Measurements from ENCODE around the gene CCDC93. TPM values are rescaled to one million over a fixed set of nuclear protein-coding genes. Genes with fewer than 3 reads are reported as not detected.

The CCDC93 gene
- total RNA-seq, 3 donors from 2014 or later: 42.3 to 55.7 (median 42.6) TPM

- Histone ChIP-seq H3K4me3 (no peak overlapping the region), H3K9me3 (no peaks in the 10 kb centered on the region), H3K36me3 (ENCODE audit: low read depth) (no peaks in the 10 kb centered on the region), H3K4me1 (ENCODE audit: low read depth) (no peaks in the 10 kb centered on the region)
- intact Hi-C loops (cut with DNase I, micrococcal nuclease): no loop called here
- ATAC-seq (no peak), DNase-seq (no peak)
- no peak for TF ChIP-seq CTCF (IDR thresholded peaks at IDR 0.05)
Measured at GRCh38 chr2:118058951-118059350, 45.1 kb upstream of the CCDC93 start.

DNA sequence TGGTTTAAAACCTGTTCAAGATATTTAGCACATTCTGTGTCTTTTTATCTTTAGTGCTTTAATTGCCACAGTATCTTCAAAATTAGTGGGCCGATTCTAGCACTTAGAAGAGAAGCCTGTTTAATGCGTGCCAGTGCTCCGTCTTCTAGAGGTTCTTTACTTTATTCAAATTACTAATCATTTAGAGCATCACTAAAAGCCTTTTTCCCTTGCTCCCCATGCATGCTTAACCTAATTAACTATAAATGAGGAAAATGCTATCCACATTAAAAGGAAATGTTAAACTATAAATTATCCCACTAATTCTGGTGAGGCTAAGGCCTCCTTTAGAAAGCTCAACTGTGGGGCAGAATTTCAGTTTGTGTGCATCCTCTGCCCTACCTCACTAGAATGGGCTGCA, 42.9 kb upstream of the CCDC93 start:
- intact Hi-C loops (cut with DNase I, micrococcal nuclease): no loop called here
- H3K4me1 ChIP-seq (ENCODE audit: low read depth): no peaks in the 10 kb centered on the region
- DNase-seq: no peak
- no peaks in the 10 kb centered on the region for H3K36me3 ChIP-seq (ENCODE audit: low read depth)
- no peaks in the 10 kb centered on the region for H3K9me3 ChIP-seq
- H3K4me3 ChIP-seq: no peak overlapping the region
- ATAC-seq: no peak
- TF ChIP-seq CTCF (IDR thresholded peaks at IDR 0.05): no peak

- ATAC-seq (peak; percentile 83), DNase-seq (no peak)
- Histone ChIP-seq H3K36me3 (ENCODE audit: low read depth) (no peaks in the 10 kb centered on the region), H3K9me3 (no peaks in the 10 kb centered on the region), H3K4me3 (no peak overlapping the region), H3K4me1 (ENCODE audit: low read depth) (no peaks in the 10 kb centered on the region)
- TF ChIP-seq CTCF (IDR thresholded peaks at IDR 0.05): no peak
- intact Hi-C loops (cut with DNase I, micrococcal nuclease): no loop called here
Measured at GRCh38 chr2:118056165-118056534, 42.3 kb upstream of the CCDC93 start.

DNA sequence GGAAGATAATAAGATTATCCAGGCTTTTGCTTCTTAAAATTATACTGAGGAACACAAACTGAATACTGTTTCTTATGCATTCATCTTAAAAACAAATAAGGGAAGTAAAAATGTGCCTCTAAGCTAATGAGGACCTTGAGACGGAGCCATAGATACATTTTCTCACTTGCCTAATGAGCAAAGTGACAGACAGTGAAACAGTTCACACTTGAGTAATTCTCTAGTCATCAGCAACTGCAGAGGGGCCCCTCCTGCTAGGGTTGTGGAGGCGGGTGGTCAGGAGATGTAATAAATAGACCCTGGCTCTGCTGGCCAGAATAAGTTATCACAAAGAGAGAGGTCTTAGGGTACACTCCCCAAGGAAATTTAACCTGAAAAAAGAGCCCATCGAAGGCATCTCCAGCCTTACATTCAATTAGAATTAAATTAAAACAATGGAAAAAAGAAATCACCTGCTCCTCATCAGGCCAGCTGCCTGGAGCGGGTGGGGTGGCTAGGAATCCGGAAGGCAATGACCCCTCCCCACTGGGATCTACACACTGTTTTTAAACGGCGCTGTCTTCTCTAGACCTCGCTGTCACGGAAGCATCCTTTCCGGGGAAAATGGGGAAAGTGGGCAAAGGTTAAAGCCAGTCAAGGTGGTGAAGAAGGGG, 41.8 kb upstream of the CCDC93 start:
- Histone ChIP-seq H3K36me3 (ENCODE audit: low read depth) (no peaks in the 10 kb centered on the region), H3K9me3 (no peaks in the 10 kb centered on the region), H3K4me3 (no peak overlapping the region), H3K4me1 (ENCODE audit: low read depth) (no peaks in the 10 kb centered on the region)
- intact Hi-C loops (cut with DNase I, micrococcal nuclease): no loop called here
- no peak for TF ChIP-seq CTCF (IDR thresholded peaks at IDR 0.05)
- DNase-seq (no peak), ATAC-seq (peak; percentile 55)

DNA sequence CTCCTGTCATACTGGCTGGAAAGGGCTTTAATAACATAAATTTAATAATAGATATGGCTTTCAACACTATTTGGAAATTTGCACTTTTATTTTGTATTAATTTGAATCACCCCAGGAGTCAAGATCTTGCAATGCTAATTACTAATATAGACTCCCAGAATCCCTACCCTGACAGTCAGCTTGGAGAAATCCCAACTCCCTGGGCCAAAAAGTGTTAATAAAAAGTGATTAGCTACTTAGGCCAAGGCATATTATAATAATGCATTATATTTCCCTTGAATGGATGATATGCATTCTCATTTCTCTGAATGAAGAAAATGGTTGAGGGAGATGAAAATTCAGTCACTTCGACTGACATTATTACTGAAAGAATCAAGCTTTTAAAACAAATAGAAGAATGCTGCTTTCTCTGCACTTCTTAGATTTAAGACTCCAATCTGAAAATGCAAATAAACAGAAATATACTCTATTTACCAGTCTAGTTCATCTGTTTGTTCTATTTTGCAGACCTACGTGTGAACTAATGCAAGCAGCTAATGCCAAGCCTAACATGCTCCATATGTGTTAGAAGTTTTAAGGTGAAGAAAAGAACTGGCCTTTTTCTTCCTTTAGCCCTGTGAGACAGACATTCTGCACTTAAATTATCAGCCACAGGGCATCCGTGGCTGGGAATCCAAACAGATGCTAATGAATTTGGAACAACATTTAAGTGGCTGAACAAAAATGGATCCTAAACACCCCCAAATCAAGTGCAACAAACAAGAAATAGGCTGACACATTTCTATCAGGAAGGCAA, 40.5 kb upstream of the CCDC93 start:
- no peaks in the 10 kb centered on the region for H3K36me3 ChIP-seq (ENCODE audit: low read depth)
- intact Hi-C loops (cut with DNase I, micrococcal nuclease): no loop called here
- no peaks in the 10 kb centered on the region for H3K4me1 ChIP-seq (ENCODE audit: low read depth)
- TF ChIP-seq CTCF (IDR thresholded peaks at IDR 0.05): no peak
- H3K4me3 ChIP-seq: no peak overlapping the region
- no peak for DNase-seq
- ATAC-seq: no peak
- no peaks in the 10 kb centered on the region for H3K9me3 ChIP-seq
